ENCODE measurements around the gene PDZRN4. TPM values are rescaled to one million over a fixed set of nuclear protein-coding genes. Genes with fewer than 3 reads are reported as not detected.

PDZRN4 gene
- total RNA-seq, 1 donor = not detected

- no peaks in the 10 kb centered on the region for H3K4me1 ChIP-seq (ENCODE audit: insufficient read depth, low read length)
- H3K27me3 ChIP-seq (ENCODE audit: insufficient read depth, low read length) = no peaks in the 10 kb centered on the region
- H3K36me3 ChIP-seq (ENCODE audit: insufficient read depth, low read length) = no peaks in the 10 kb centered on the region
- H3K27ac ChIP-seq (ENCODE audit: low read depth, low read length) = no peak overlapping the region
- H4K20me1 ChIP-seq (ENCODE audit: insufficient read depth, low read length) = no peaks in the 10 kb centered on the region
- no peak for DNase-seq (ENCODE audit: insufficient read length, low spot score, missing footprints)
- no peak overlapping the region for H2AFZ ChIP-seq (ENCODE audit: low read length)
- no peak for TF ChIP-seq CTCF (IDR thresholded peaks at IDR 0.05; ENCODE audit: extremely low read depth, low read depth, low read length)
- H3K4me3 ChIP-seq (ENCODE audit: insufficient read depth, low read length) = no peak overlapping the region
- no peaks in the 10 kb centered on the region for H3K9me3 ChIP-seq (ENCODE audit: low read depth, low read length)
- no peak overlapping the region for H3K4me2 ChIP-seq (ENCODE audit: insufficient read depth, low read length)
- H3K79me2 ChIP-seq (ENCODE audit: insufficient read depth, low read length) = no peaks in the 10 kb centered on the region
Measured at GRCh38 chr12:41293461-41293860, 105.3 kb downstream of the PDZRN4 start.

GRCh38 chr12:41302979-41303403 lies 114.9 kb downstream of the PDZRN4 start:
- H3K9me3 ChIP-seq (ENCODE audit: low read depth, low read length) = no peaks in the 10 kb centered on the region
- no peaks in the 10 kb centered on the region for H3K36me3 ChIP-seq (ENCODE audit: insufficient read depth, low read length)
- H3K4me2 ChIP-seq (ENCODE audit: insufficient read depth, low read length) = no peak overlapping the region
- H3K27me3 ChIP-seq (ENCODE audit: insufficient read depth, low read length) = no peaks in the 10 kb centered on the region
- H3K79me2 ChIP-seq (ENCODE audit: insufficient read depth, low read length) = no peaks in the 10 kb centered on the region
- no peak overlapping the region for H2AFZ ChIP-seq (ENCODE audit: low read length)
- TF ChIP-seq CTCF (IDR thresholded peaks at IDR 0.05; ENCODE audit: extremely low read depth, low read depth, low read length) = no peak
- no peaks in the 10 kb centered on the region for H4K20me1 ChIP-seq (ENCODE audit: insufficient read depth, low read length)
- H3K4me1 ChIP-seq (ENCODE audit: insufficient read depth, low read length) = no peaks in the 10 kb centered on the region
- DNase-seq (ENCODE audit: insufficient read length, low spot score, missing footprints) = no peak
- no peak overlapping the region for H3K4me3 ChIP-seq (ENCODE audit: insufficient read depth, low read length)
- no peak overlapping the region for H3K27ac ChIP-seq (ENCODE audit: low read depth, low read length)

DNA sequence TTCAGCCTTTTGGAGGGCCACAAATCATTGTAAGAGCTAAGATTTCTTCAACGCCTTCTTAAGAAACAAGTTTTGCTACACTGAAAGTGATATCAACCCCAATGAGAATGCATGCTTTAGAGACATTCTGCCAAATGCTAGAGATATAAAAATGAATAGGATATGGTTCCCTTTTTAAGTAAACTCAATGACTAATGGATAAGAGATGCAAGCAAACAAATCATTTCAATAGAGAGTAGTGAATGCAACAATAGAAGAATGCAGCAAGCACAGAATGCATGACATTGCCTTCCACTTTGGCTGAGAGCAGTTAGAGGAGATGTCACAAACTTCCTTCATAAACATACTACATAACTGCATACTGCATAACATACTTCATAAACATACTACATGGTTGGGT lies 116.4 kb downstream of the PDZRN4 start:
- Histone ChIP-seq H3K4me3 (ENCODE audit: insufficient read depth, low read length) (no peak overlapping the region), H3K27ac (ENCODE audit: low read depth, low read length) (no peak overlapping the region), H3K27me3 (ENCODE audit: insufficient read depth, low read length) (no peaks in the 10 kb centered on the region), H3K36me3 (ENCODE audit: insufficient read depth, low read length) (no peaks in the 10 kb centered on the region), H4K20me1 (ENCODE audit: insufficient read depth, low read length) (no peaks in the 10 kb centered on the region), H3K9me3 (ENCODE audit: low read depth, low read length) (no peaks in the 10 kb centered on the region), H3K4me2 (ENCODE audit: insufficient read depth, low read length) (no peak overlapping the region), H3K79me2 (ENCODE audit: insufficient read depth, low read length) (no peaks in the 10 kb centered on the region), H3K4me1 (ENCODE audit: insufficient read depth, low read length) (no peaks in the 10 kb centered on the region), H2AFZ (ENCODE audit: low read length) (no peak overlapping the region)
- no peak for TF ChIP-seq CTCF (IDR thresholded peaks at IDR 0.05; ENCODE audit: extremely low read depth, low read depth, low read length)
- no peak for DNase-seq (ENCODE audit: insufficient read length, low spot score, missing footprints)

DNA sequence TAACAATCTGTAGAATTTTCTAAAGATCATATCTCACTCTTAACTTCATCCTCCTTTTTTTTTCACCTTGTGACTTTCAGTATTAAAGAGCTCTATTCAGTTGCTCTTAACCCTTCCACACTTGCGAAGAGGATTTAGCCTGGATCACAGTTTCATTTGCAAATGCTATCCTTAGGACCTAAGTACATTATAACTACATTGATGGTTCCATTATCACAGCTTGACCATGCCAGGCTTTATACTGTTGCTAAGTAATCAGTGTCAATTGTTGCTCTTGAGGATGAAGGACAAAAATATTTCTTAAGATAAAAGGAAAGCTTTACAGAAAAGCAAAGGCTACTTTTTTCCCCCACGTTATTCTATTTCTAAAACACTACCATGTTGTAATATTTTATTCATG lies 122.2 kb downstream of the PDZRN4 start:
- no peaks in the 10 kb centered on the region for H3K36me3 ChIP-seq (ENCODE audit: insufficient read depth, low read length)
- no peak overlapping the region for H3K27ac ChIP-seq (ENCODE audit: low read depth, low read length)
- no peaks in the 10 kb centered on the region for H3K4me1 ChIP-seq (ENCODE audit: insufficient read depth, low read length)
- no peaks in the 10 kb centered on the region for H3K27me3 ChIP-seq (ENCODE audit: insufficient read depth, low read length)
- no peaks in the 10 kb centered on the region for H3K9me3 ChIP-seq (ENCODE audit: low read depth, low read length)
- H2AFZ ChIP-seq (ENCODE audit: low read length) = no peak overlapping the region
- H4K20me1 ChIP-seq (ENCODE audit: insufficient read depth, low read length) = no peaks in the 10 kb centered on the region
- no peaks in the 10 kb centered on the region for H3K79me2 ChIP-seq (ENCODE audit: insufficient read depth, low read length)
- DNase-seq (ENCODE audit: insufficient read length, low spot score, missing footprints) = no peak
- H3K4me2 ChIP-seq (ENCODE audit: insufficient read depth, low read length) = no peak overlapping the region
- no peak for TF ChIP-seq CTCF (IDR thresholded peaks at IDR 0.05; ENCODE audit: extremely low read depth, low read depth, low read length)
- H3K4me3 ChIP-seq (ENCODE audit: insufficient read depth, low read length) = no peak overlapping the region
